ENCODE measurements around the gene SPON1.
"Not testable (repeated sequence)": the region's sequence is repeated elsewhere in the genome, so short reads cannot be mapped to it uniquely, and the experiment has no call there.

SPON1 gene

DNA sequence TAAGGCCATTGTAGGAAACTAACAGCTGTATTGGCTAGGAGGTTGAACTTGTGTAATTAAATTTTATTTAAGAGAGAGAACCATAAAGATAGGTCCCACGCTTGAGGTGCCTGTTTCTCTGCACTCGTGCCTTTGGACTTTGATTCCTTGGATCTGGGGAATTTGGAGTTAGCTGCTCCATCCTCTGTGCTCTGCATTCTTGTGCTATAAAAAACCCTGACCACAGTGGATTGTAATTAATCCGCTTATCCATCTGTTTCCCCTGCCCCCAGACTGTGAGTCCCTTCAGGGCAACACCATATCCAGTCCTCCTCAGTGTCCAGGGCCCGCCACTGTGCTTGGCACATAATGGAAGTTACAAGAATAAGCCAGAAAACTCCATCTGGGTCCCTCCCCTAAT is 169.8 kb downstream of the SPON1 start:
- DNase-seq (ENCODE audit: low read depth), result no peak

DNA sequence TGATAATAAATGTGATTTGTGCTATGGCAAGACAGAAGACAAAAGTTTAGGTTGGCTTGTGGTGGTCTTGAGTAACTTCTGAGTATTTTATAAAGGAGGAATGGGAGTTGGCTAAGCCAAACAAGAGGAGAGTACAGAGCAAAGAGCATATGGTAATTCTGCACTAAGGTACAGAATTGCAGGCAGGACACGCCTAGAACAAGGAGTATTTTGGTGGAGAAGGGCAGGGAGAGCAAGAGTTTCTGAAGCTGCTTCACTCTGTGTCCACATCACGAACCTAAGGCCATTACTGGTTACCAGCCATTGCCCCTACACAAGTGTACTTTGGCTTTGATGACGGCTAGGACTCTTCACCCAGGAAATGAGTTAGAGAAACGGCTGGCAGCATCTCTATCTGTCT is 170.9 kb downstream of the SPON1 start:
- no peak for DNase-seq (ENCODE audit: low read depth)

GRCh38 chr11:14136561-14136960 is 174.0 kb downstream of the SPON1 start:
- DNase-seq (ENCODE audit: low read depth), result no peak

GRCh38 chr11:14137284-14137683 is 174.8 kb downstream of the SPON1 start:
- no peak for DNase-seq (ENCODE audit: low read depth)

- DNase-seq (ENCODE audit: low read depth), result no peak
Observed at GRCh38 chr11:14140991-14141390, 178.5 kb downstream of the SPON1 start.

DNA sequence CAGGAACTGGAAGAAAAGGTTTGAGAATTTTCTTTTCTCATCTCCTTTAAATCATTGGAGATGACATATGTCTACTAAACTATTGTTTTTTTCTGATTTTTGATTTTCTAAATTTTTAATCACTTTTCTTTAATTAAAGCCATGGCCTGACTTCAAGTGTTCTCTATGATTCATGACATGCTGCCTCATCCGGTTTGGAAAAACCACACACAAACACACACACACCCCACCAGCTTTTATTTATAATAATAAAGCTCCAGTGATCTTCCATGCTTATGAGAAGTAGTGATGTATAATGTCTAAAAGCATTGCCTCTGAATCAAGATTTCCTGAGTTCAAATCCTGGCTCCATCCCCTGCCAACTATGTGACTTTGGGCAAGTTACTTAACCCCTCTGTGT is 179.2 kb downstream of the SPON1 start:
- DNase-seq (ENCODE audit: low read depth), result no peak

- DNase-seq (ENCODE audit: low read depth), result no peak
Observed at GRCh38 chr11:14144934-14145333, 182.4 kb downstream of the SPON1 start.

- DNase-seq (ENCODE audit: low read depth), result no peak
Observed at GRCh38 chr11:14148653-14149273, 186.2 kb downstream of the SPON1 start.

GRCh38 chr11:14149683-14150082 is 187.2 kb downstream of the SPON1 start:
- no peak for DNase-seq (ENCODE audit: low read depth)

DNA sequence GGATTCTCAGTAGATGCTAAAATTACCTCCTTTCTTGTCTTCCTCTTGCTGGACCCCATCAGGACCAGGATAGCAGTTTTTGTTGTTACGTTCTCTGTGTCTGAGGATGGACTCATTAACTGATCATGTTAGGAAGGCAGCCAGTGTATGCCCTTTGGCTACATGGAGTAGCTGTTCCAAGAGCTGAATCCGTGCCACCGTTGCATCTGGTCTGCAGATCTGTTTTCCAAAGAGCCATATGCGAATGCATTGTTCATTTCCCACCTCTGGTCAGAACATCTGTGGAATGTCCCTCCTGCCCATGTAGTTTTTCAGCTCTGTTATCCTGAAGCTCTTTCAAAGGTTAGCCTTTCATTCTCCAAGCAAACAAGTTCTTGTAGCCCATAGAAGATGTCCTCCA is 188.4 kb downstream of the SPON1 start:
- no peak for DNase-seq (ENCODE audit: low read depth)

DNA sequence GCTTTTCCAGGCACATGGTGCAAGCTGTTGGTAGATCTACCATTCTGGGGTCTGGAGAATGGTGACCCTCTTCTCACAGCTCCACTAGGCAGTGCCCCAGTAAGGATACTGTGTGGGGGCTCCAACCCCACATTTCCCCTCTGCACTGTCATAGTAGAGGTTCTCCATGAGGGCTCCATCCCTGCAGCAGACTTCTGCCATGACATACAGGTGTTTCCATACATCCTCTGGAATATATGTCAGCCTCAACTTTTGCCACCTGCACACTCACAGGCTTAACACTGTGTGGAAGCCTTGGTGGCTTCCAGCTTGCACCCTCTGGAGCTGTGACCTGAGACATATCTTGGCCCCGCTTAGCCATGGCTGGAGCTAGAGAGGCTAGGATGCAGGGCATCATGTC is 191.6 kb downstream of the SPON1 start:
- DNase-seq (ENCODE audit: low read depth), result not testable (repeated sequence)

GRCh38 chr11:14158393-14158792 is 195.9 kb downstream of the SPON1 start:
- no peak for DNase-seq (ENCODE audit: low read depth)

GRCh38 chr11:14163576-14163975 is 201.1 kb downstream of the SPON1 start:
- DNase-seq (ENCODE audit: low read depth), result no peak

DNA sequence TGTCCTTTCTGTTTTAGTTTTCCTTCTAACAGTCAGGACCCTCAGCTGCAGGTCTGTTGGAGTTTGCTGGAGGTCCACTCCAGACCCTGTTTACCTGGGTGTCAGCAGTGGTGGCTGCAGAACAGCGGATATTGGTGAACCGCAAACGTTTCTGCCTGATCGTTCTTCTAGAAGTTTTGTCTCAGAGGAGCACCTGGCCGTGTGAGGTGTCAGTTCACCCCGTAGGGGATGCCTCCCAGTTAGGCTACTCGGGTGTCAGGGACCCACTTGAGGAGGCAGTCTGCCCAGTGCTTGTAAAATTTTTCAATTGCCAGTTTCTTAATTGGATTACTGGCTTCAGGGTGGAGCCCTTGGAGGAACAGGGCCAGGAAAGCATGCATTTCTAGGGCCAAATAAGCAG is 211.2 kb downstream of the SPON1 start:
- DNase-seq (ENCODE audit: low read depth), result not testable (repeated sequence)

DNA sequence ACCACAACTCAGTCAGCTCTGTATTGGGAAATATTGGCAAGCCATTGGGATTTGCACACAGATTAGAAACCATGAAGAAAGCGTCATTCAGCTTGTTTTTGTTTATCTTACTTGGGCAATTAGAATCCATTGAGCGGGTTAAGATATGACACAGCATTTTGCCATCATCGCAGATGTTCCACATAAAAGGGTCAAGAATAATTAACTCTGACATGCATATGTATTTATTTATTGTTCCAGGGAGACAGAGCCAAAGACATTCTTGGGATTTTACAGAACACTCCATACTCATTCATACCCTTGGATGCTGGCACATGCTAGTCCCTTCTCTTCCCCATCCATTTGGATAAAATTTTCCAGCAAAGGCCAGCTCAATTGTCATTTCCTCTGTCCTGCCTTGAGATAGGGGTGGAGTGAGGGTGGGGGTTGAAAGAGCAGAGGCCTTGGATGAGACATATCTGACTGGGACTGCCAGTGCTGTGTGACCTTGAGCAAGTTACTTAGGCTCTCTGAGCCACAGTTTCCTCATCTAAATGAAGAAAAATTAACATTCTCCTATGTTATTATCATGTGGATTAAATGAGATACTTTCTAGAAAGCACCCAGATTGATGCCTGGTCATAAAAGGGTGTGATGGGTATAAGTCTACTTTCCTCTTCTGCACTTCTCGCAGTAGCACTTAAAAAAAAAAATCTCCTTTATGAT is 216.7 kb downstream of the SPON1 start:
- DNase-seq (ENCODE audit: low read depth), result no peak

DNA sequence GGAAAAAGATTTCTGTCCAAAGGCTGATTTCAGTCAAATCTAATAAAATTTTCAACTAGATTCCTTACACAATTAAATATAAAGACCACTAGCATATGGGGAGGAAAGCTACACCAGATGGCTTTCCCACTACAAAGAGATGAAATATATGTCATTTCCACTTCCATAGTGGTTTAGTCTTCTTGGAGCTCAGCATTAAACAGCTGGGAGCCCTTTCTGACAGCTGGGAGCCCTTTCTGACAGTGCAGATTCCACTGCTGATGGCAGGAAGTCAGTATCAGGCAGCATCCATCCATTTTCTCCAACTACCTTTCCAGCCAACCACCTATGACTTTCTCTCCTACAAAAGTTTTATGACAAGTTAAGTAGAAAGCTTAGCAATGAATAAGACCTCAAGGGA is 218.6 kb downstream of the SPON1 start:
- DNase-seq (ENCODE audit: low read depth), result no peak

DNA sequence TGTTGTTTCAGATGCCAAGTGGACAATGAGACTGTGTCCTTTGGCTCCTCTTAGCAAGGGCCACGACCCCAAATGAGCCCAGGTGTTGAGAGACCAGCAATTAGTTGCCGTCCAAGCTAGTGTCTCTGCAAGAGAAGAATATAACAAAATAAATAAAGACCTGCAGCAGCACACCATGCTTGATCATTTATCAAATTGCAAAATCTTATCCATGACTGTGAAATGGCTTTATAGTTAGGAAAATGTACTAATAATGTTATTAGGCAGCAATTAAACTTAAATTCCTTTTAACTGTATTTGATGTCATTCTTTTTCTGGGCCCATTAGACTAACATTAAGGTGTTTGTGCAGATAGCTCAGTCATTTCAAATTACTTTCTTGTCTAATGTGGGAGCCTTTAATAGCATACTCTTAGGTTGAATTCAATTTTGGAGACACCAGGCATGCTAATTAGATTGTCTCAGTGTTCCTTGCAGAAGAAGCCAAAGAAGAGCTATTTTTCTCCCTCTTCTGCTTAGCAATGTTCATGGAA is 220.4 kb downstream of the SPON1 start:
- DNase-seq (ENCODE audit: low read depth), result no peak

GRCh38 chr11:14184028-14184940 is 221.8 kb downstream of the SPON1 start:
- DNase-seq (ENCODE audit: low read depth), result no peak

DNA sequence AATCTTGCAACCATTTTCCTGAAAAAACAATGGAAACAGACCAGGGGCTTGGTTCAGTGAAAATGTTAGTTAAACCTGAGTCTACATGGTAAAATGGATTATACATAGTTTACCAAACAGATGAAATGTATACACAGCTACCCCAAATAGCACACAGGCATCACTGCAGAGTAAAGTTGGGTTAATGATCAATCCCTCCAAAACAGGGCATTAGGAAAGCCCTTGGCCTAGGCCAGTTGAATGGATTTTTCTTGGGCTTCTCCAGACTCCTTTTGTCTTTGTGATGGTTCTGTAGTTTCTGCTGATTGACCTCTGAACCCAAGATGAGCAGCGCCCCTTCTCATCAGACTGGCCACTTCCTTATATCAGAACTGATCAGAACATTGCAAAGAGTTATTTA is 222.9 kb downstream of the SPON1 start:
- DNase-seq (ENCODE audit: low read depth), result no peak

DNA sequence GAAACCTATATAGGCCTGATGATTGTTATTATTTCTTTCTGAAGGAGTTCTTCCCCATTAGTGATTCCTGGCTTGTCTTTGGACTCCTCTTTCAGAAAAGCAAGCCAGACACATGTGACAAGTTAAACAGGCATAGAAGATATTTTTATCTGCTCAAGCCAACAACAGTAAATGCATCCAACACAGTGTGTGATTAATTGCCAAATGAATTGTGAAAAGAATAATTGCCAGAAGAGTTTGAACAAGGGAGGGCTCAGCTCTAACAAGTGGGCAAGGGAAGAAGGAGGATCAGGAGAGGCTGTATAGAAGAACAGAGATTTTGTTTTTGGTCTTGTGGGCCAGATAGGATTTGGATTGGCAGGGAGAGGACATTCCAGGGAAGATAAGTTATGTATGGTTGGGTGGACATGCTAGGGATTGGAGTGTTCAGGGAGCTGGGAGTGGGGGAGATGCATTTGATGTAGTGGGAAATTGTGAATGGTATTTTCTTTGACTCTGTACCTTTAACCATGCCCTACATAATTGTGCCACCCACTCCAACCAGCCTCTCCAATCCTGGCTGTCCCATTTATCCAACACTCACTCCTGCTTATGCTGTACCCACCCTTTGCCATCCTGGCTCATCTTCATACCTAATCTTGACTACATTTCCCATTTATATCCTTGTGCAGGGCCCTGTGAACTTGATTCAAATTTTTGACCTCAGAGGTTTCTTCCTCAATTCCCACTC is 223.7 kb downstream of the SPON1 start:
- DNase-seq (ENCODE audit: low read depth), result no peak

DNA sequence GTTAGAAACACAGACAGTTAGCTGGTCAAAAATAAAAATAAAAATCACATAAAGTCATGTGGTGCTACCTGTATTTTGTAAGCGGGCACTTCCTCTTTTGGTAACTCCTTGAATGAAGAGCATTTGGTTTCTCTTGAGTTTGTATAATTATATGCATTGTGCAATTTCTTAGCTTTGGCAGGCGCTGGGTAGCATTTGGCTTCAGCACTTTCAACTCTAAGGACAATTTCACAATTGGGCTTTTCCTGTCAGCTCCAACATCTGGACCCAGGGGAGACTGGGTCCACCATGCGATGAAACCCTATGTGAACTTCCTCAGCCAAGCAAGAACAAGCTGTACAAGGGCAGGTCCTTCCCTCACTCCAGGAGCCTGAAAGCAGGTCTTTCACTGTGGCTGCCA is 227.4 kb downstream of the SPON1 start:
- DNase-seq (ENCODE audit: low read depth), result no peak

All from stimulated activated CD8-positive, alpha-beta memory T cell treated with anti-CD3 and anti-CD28 coated beads, Interleukin-7, amount 100 ng/mL, for 24 hours (primary cell).